NCI-H524 (cell line): ENCODE data around the gene VEGFB.

ENCODE experiments used
- DNase-seq, 2 experiments: peaks; one replicate each; lab custom pipeline; 2025; lab: John Stamatoyannopoulos, UW

Gene VEGFB

DNA sequence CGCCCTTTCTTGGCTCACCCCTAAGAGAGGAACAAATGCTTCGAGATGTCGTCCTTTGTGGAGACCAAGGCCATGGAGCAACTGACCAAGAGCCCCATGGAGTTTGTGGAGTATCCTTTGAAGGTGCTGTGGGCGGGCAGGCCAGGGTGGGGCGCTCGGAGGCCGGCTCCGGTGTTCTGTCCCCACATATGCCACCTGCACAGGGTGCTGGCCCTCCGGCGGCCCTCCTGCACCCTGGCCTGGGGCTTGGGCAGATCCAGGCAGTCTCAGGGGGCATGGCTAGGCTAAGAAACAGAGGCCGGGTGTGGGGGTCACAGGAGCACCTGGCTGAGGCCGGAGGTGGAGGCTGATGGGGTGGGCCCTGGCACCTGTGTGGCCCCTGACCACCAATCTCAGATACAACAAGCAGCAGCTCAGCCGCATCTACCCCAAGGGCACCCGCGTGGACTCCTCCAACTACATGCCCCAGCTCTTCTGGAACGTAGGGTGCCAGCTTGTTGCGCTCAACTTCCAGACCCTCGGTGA, 27.2 kb downstream of the VEGFB start:
- no peak for DNase-seq

DNA sequence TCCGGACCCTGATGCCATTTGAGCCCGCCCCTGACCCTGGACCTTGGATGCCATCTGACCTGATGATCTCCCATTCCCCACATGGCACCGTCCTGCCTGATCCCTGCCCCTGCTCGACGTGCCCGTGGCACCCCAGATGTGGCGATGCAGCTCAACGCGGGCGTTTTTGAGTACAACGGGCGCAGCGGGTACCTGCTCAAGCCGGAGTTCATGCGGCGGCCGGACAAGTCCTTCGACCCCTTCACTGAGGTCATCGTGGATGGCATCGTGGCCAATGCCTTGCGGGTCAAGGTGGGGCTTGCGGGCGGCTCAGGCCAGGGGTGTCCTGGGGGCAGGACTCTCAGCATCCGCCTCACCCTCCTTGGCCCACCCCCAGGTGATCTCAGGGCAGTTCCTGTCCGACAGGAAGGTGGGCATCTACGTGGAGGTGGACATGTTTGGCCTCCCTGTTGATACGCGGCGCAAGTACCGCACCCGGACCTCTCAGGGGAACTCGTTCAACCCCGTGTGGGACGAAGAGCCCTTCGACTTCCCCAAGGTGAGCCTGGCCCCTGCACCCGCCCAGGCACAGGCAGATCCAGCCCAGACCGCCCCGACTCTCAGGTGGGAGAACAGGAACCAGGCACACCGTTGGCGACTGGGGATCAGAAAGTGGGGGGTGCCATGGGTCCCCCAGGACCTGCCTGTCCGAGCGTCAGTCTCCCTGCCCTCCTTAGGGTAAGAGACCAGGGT, 28.1 kb downstream of the VEGFB start:
- DNase-seq = no peak

DNA sequence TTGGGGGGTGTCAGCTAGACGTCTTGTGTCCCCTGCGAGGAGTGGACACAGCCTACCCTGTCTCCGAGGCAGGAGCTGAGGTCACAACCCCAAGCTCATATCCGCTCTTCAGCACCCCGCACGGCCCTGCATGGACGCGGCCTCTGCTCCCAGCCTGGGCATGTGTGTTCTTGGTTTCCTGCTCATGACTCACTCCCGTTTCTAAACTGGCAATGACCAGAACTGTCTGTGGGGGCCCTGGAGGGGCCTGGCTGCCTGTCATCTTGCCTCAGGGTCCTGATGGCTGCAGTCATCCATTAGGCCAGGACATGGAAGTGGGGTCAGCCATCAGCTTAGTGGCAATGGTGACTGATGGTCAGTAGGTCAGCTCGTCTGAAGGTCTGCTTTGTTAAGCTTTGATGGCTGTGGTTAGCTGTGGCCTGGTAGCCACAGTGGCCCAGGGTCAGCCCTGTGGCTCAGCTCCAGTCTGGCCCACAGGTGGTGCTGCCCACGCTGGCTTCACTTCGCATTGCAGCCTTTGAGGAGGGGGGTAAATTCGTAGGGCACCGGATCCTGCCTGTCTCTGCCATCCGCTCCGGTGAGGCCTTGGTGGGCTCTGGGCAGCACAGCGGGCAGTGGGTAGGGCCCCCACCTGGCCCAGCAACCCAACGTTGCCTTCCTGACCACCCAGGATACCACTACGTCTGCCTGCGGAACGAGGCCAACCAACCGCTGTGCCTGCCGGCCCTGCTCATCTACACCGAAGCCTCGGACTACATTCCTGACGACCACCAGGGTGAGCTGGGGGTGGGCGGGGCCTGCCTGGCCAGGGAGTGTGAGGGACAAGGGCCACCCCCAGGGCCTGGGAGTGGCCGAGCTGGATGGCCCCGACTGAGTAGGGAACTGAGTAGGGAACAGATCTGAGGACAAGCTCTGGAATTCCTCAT, 28.9 kb downstream of the VEGFB start:
- no peak for DNase-seq

GRCh38 chr11:64263947-64264317, 29.5 kb downstream of the VEGFB start:
- DNase-seq = no peak

DNA sequence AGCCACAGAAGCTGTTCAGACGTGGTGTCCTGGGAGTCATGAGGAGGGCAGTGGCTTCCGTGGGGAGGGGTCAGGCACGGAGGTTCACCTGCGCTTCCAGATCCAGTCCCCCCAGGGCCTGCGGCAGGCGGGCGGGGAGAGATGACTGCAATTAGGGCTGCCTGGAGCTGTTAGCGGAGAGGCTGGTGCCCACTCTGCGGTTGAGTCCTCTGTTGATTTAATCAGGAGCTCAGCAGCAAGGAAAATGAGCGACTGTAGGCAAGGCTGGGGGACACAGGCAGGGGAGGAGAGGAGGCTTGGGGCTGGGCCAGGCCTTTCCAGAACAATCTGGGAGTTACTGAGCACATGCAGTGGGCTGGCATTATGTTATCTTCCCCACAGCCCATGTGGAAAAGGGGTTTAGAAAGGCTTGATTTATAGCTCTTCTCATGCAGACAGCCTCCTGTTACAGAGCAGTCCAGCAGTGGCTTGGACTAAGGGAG, 30.0 kb downstream of the VEGFB start:
- DNase-seq = no peak

GRCh38 chr11:64265176-64266160, 31.1 kb downstream of the VEGFB start:
- no peak for DNase-seq

DNA sequence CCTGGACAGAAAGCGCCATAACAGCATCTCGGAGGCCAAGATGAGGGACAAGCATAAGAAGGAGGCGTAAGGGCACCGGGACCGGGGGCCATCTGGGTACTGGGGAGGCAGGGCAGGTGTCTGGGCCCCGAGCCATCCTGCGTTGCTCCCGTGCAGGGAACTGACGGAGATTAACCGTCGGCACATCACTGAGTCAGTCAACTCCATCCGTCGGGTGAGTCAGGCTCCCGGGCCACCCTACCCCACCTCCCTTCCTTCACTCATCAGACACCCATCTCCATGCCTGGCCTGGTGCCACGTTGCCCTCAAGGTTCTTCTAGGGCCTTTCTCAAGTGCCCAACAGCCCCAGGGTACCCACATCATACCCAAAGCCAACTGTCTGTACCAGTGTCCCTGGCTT, 32.0 kb downstream of the VEGFB start:
- DNase-seq = no peak

GRCh38 chr11:64267207-64267945, 33.0 kb downstream of the VEGFB start:
- DNase-seq = no peak

- DNase-seq = peak; percentile 17 to 59
Measured at GRCh38 chr11:64268025-64268892, 33.9 kb downstream of the VEGFB start.

GRCh38 chr11:64268893-64269539, 34.6 kb downstream of the VEGFB start:
- DNase-seq = no peak

DNA sequence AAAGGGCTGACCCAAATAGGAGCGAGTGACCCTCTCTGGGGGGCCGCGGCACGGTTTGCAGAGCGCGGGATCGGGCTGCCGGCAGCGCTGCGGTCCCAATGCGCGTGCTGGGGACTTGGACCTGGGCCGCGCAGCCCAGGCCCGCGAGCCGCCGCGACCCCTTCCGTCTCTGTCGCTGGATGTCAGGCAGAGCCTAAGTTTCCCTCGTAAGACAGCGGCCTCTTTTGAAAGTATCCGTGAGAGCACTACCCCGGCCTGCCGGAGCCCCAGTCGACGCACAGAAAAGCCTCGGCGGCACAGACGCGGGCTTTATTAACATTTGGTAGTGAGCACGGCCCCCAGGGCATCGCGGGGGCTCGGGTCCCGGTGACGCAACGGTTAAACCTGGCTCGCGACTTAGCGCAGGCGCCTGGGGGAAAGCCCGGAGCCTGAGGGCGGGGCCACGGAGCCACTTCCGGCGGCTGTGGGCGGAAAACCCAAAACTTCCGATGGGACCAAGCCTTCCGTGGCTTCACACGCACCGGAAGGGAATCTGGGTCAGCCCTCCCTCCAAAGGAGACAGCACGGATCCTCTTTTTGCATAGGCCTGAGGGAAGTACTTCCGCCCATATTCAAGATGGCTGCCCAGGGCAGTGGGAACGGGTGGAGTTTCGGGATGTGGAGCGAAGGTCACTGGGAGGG, 35.3 kb downstream of the VEGFB start:
- peak; percentile 99 for DNase-seq

DNA sequence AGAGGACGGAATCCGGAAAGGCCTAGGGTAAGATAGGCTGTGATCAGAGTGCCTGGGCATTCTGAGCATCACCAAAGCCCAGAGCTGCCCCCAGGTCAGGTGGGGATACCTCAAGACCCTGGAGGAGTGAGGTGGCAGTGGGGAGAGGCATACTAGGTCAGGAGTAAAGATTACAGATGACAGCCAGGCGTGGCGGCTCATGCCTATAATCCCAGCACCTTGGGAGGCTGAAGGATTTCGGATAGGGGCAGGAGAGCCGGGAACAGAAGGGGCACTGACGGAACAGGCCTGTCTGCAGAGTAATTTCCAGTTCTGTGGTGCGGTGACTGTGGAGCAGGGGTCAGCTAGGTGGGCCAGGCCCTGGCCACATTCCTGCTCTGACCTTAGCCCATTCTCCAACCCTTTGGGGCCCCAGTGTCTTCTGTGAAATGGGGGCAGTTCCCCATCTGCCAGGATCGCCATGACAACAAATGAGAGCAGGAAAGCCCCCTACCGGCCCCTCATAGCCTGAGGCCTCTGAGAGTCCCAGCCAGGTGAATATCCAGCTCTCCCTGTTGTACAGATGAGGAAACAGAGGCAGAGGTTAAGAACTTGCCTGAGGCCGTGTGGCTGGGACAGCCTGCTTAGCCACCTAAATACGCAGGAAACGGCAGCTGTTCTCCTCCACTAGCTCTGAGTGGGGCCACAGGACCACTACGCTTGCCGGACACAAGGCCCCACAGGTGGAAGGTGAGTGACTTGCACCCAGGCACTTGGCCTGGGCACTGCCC, 40.8 kb downstream of the VEGFB start:
- no peak for DNase-seq

GRCh38 chr11:64275841-64276240, 41.5 kb downstream of the VEGFB start:
- no peak for DNase-seq

GRCh38 chr11:64276653-64277431, 42.5 kb downstream of the VEGFB start:
- DNase-seq = no peak

GRCh38 chr11:64278576-64279190, 44.3 kb downstream of the VEGFB start:
- no peak for DNase-seq

- no peak for DNase-seq
Measured at GRCh38 chr11:64281957-64282770, 47.8 kb downstream of the VEGFB start.
